GM19023 (cell line): Measurements from ENCODE around the gene ZFAND2B.

Source experiments
- ATAC-seq: cut with Tn5 transposase; IDR thresholded peaks from one replicate; pipeline ENCODE4 v1.9.1; 2021; ENCODE audit warnings: mild to moderate bottlenecking, moderate library complexity; ENCODE audit not compliant: unreplicated experiment

ZFAND2B gene

DNA sequence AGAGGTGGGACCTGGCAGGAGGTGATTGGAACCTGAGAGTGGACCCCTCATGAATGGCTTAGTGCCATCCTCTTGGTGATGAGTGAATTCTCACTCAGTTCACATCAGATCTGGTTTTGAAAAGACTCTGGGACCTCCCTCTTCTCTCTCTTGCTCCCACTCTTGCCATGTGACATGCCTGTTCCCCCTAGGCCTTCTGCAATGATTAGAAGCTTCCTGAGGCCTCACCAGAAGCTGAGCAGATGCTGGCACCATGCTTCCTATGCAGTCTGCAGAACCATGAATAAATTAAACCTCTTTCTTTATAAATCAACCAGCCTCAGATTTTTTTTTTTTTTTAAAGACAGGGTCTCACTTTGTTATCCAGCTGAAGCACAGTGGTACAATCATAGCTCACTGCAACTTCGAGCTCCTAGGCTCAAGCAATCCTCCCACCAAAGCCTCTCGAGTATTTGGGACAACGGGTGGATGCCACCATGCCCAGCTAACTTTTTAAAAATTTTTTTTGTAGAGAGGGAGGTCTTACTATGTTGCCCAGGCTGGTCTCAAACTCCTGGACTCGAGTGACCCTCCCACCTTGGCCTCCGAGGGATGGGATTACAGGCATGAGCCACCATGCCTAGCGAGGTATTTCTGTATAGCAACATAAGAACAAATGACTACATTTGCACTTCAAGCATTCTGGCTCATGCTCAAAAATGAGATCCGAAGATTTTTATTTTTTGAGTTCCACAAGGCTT is 2.0 kb upstream of the ZFAND2B start:
- no peak for ATAC-seq

DNA sequence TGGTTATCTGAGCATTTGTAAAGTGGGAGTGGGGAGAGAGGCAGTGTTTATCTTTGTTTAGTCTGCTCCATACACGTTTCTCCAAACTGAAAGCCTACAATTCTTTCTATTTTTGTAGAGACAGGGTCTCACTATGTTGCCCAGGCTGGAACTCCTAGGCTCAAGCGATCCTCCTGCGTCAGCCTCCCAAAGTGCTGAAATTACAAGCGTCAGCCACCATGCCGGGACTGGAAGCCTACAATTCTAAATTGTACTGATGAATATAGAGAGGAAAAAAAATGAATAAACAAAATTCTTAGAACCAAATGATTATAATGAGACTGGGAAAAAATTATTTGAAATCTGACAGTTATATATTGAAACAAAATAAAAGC is 1.4 kb upstream of the ZFAND2B start:
- no peak for ATAC-seq

DNA sequence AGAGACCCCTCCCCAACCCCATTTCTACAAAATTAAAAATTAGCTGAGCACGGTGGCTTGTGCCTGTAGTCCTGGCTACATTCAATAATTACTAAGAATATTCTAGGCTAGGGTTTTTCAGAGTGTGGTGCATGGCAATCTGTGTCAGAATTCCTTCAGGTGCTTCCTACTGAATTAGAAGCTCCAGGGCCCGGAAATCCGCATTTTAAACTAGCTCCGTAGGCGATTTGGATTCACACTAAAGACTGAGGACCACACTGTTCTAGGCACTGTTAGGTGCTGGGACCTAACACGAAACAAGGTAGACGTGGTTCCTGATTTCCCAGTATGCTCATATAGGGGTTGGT is 628 bp upstream of the ZFAND2B start:
- no peak for ATAC-seq

DNA sequence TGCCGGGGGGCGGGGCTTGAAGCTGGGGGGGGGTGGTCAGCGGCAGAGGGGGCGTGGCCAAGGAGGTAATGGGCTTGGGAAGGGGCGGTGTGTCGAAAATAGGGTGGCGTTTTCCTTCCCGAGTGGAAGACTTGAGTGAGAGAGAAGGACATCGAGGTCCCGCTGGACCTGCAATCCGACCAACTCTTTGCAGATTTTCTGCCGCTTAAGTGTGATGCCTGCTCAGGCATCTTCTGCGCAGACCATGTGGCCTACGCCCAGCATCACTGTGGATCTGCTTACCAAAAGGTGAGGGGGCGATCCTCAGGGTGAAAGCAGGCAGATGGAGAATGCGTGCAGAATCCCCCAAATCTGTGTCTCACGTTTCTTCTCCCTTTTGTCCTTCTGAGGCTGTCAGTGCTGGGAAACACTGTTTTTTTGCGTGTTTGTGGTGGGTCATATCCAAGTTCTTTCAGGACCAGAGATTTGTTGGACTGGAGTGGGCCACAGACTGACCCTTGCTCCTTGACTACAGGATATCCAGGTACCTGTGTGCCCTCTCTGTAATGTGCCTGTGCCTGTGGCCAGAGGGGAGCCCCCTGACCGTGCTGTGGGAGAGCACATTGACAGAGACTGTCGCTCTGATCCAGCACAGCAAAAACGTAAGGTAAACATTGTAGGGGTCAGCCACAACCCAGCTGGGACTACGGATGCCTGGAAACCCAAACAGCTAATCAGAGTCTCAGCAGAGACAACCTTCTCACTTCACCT is 727 bp downstream of the ZFAND2B start:
- no peak for ATAC-seq

DNA sequence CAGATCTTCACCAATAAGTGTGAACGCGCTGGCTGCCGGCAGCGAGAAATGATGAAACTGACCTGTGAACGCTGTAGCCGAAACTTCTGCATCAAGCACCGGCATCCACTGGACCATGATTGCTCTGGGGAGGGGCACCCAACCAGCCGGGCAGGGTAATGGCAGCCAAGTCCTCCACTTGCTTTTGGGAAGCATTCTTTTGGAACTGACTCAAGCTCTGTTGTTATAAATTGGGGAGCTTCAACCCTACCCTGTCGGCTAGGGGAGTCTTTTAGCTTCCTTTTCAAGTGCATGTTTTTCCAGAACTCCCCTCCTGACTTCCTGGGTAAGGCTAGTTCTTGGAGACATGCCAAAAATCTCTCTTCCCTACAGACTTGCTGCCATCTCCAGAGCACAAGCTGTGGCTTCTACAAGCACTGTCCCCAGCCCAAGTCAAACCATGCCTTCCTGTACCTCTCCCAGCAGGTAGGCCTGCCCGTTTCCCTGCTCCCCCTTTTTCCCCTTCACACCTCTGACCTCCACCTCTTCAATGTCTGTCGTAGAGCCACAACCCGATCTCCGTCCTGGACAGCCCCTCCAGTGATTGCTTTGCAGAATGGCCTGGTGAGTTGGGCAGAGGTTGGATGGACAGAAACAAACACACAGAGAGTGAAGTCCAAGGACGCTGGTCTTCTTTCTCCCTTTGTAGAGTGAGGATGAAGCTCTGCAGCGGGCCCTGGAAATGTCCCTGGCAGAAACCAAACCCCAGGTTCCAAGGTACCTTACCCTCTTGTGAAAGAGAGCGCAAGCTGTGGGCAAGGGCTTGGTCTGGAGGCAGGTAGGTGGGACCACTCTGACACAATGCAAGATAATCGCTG is 1.5 kb downstream of the ZFAND2B start:
- no peak for ATAC-seq

DNA sequence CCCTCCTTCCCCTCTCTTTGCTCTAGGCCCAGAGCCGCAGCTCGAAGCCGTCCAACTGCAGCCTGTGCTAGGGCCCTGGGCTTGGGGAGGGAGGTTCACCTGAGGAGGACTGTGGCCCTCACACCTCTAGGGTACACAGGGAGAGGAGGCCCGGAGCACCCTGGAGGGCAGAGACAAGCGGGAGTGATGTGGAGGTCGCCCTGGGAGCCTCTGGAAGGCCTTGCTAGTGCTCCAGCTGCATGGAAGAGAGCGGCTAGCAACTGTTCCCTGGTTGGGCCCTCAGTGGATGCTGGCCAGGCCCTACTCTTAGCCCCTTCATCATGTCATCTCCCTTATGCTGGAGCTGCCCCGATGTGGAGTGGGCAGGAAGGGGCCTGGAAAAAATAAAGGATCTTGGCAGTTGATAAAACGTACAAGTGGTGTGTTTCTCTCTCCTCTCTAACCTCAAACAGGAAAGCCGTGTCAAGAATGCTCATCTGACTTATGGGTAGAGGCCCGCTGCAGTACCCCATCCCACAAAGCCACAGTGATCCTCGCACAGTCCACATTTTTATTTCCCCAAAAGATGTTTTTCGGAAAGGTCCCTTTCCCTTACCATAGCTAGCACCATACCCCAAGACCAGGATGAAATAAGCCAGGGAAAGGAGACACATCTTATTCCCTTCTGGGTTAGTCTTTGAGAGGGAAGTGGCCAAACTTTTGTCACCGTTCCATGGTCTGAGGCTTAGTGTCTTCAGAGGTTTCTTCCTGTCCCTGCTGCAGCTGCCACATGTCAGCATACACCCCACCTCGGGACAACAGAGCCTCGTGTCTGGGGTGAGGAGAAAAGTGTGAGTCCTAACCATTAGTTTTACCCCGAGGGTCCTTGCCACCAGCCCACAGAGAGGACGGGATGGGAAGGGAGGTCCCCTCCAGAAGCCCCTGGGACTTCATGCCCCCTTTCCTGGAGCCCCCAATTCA is 2.9 kb downstream of the ZFAND2B start:
- no peak for ATAC-seq

DNA sequence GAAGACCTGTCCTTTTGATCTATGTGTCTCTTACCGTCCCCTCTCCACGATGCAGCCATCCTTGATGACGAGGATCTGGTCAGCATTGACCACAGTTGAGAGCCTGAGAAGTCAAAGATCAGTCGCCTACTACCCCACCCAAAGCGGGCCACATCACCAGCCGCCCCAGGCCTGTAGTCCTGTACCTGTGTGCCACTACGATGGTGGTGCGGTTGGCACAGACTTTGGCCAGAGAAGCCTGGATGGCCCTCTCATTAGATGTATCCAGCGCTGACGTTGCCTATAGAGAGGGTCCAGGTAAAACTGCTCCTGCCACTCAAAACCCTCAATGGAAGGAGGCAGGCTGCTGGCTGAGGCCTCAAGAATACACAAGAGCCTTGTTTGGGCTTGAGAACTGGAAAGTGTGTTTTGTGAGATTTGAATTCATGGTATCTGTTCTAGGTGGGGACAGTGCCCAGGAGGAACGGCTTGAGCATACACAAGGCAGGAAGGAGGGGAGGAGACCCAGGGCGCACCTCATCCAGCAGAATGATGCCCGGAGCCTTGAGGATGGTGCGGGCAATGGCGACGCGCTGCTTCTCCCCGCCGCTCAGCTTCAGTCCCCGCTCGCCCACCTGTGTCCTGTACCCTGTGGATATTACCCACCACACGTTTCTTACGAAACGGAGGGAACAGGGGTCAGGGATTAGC is 3.8 kb downstream of the ZFAND2B start:
- no peak for ATAC-seq

DNA sequence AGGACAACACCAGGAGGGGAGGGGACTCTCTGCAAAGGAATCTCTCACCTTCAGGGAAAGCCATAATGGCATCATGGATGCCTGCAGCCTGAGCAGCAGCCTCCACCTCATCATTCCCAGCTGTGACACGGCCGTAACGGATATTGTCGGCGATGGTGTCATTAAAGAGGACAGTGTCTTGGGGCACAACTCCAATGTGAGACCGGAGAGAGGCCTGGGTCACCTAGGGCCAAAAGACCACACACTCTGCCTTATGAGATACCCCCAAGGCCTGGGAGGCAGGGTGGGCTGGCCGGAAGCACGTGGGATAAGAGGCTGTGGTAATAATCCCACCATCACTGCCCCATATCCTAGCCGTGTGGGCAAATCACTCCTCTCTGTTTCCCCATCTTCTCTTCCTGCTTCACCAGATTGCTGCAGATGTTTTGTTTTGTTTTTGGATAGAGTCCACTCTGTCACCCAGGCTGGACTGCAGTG is 4.3 kb downstream of the ZFAND2B start:
- ATAC-seq = no peak

DNA sequence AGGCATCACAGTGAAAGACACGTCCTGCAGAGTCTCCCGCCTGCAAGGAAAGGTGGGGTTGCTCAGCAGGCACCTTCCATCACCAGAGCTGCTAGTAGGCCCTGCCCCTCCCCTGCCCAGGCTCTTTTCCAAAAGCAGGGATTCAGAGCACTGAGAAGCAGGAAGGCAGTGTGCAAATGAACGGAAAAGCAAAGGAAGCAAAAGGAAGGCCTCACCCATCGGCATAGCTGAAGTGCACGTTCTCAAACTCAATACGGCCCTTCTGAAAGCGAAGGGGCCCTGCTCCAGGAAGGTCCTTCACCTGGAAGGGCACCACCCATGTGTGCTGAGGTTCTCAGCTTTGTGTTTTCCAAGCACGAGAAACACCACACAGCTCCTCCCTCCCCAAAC is 6.4 kb downstream of the ZFAND2B start:
- no peak for ATAC-seq

DNA sequence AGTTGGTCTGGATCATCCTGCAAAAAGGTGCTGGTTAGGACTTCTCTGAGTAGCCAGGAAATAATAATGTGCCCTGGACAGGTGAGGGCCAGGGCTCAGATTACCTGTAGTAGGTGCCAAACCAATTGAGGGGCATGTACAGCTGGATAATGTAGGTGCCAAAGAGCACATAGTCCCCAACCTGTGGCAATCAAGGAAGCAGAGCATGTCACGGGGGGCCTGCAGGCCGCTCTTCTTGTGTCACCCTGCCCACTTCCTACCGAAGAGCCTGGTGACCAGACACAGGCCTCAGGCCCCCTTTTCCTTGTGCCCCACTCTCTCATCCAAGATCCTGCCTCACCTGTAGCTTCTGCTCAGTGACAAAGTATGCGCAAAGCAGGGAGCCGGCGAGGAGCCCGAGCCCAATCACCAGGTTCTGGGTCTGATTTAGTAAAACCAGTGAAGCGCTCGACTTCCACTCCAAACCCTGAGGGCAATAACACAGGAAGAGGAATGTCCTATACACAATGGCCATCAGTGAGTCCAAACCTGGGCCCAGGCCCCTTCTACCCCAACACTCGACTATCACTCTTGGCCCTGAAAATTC is 7.0 kb downstream of the ZFAND2B start:
- ATAC-seq = no peak

DNA sequence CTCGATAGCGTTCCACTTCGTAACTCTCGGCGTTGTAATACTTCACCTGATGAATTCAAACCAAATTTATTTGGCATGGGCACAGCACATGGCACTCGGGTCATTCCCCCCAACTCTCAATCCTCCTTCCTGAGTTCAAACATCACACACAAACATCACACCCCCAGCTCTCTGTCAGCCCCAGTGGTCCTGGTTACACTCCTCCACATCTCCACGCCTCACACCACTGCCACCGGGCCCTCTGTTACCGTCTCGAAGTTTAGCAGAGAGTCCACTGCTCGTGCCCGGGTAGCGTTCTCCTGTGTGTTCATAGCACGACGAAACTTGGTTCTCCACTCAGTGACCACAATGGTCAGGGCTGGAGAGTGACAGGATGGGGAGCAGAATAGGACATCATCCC is 7.6 kb downstream of the ZFAND2B start:
- no peak for ATAC-seq

DNA sequence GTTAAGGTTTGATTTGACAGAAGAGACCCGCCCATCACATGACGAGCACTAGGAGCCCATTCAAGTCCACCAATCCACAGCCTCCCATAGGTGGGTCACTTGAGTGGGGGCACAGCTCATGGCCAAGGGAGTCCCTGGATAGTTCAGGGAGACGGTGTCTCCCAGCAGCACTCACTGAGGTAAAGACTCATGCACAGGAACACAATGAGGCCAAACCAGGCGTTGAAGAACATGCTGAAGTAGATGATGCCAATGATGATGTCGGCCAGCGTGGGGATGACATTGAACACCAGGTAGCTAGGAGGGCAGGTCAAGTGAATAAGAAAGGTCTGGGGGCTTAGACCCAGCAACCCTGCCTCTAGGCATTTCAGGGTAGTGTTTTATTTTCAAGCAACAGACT is 8.2 kb downstream of the ZFAND2B start:
- no peak for ATAC-seq

DNA sequence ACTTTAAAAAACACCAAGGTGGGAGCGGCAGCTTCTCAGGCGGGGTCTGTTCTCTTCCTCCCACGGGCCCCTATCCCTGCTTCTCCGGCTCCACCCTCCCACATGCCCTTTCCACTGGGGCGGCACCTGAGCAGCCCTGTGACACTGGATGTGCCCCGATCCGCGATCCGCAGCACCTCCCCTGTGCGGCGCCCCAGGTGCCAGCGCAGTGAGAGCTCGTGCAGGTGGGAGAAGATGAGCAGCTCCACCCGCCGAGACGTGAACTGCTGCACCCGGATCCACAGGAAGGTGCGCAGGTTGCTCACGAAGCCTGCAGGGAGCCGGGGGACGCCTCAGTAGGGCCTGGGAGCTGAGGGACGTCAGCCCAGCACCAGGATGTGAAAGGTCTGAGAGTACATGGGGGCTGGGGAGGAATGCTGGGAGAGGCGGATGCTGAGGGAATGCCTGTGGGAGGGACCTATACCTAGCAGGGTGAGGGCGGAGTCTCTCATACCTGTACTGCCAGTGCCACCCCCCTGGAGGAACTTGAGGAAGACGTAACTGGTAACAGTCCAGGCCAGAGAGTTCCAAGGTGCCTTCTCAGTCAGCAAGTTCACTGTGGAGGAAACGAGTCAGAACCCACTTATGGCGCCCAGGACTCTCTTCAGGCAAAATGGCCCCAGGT is 9.4 kb downstream of the ZFAND2B start:
- ATAC-seq = no peak

DNA sequence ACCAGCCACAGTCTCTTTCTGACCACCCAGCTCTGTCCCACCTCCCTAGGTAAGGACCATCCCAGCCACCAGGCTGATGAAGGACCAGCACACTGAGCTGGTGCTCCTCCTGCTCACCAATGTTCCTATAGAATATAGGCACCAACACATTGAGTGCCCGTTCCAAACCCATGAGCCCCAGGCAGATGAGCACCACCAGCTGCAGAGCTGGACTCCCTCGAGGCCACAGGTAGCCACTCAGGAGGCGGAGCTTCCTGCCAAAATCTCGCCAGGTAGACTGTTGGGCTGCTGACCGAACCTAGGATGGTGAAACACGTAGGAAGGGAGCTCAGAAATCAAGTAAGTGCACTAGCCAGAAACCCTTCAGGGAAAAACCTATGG is 9.9 kb downstream of the ZFAND2B start:
- no peak for ATAC-seq

DNA sequence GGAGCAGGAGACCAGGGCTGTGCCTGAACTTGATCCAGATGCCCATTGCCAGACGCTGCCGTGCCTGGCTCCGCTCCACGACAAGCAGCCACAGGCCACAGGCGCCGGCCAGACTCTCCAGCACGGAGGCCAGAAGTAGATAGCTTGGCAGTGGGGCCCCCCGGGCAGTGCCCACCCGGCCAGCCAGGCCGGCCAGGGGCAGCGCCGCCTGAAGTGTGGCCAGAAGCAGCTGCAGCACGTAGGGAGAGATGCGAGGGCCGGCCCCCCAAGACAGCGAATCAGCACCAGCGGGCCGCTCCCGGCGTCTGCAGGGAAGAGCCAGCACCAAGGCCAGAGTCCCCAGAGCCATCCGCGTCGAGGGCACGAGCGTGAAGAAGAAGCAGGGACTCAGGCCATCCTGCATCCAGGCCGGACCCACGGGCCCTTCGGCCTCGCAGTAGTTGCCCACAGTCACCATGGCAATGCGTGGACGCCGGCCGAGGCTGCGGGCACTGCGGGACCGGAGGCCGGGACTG is 11.7 kb downstream of the ZFAND2B start:
- ATAC-seq = peak; percentile 34

DNA sequence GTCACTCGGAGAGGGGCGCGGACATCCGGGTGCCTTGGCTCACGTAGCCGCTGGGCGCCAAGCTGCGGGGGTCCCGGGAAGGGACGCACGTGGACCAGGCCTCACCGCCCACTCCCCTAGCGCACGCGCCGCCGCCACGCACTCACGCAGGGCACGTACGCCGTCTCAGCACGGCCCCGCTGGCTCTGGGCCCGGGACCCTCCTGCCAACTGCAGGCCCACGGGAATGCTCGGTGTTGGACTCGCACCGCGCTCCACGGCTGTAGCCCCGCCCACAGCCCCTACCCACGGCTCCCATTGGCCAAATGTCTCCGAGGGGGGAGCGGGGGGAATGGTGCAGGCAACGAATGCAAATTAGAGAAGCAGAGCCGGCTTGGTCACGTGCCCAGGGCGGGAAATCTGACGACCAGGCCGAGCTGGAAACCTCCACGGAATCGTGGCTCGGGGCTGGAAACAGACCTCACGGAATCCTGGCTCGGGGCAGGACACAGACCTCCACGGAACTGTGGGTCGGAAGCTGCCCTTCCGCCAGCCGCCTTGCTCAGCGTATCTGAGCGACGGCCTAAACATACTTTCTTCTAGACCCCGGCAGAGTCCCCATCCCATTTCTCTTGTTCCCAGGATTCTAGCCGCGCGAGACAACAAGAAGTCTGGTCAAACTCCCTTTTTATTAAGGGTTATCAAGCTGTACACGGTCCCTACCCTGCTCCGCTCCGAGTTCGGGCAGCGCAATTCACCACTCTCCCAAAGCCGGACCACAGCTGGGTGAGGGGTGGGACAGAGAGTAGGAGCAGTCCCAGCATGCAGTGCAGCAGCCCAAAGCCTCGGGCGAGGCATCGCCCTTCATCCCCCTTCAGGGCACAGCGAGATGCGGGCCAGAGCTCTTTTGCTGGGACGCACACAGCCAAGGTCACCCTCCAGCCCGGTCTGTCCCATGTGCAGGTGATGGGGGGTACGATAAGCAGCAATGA is 12.4 kb downstream of the ZFAND2B start, which contains the start of gene ABCB6:
Gene ABCB6 (minus strand): TSS at position 227 of the 970 bp plus-strand sequence. CDS start 285 bp downstream, outside the sequence.
- peak; percentile 78 for ATAC-seq

DNA sequence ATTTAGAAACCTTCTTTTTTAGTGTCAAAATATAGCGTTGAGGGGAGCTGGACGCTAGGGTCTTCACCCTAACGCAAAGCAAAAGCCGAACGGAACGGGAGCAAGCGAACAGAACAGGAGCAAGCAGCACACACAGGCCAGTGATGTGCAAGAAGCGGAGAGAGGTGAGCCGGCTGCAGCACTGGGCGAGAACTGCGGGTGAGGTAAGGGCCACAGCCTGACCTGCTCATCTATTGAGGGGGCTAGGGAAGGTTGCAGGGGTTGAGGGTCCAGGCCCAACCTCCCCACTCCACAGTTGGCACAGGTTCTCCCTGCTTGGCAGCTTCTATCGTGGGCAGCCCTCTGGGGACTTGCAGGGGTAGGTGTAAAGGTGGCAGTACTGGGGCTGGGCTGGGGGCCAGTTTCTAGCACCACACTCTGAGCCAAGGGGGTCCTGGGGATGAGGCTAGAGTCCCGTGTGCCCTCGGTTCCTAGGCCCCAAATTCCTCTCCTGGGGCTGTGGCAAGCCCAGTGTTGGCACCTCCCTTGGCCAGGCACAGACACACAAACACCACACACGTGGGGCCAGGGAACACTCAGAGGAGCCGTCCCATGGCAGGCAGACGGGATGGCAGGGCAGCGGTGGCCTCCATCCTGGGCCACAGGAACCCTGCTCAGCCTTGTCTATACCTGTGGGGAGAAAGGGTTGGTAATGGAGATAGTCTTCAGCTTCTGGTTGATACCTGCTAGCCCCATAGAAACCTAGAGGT is 13.4 kb downstream of the ZFAND2B start:
- no peak for ATAC-seq
